ENCODE data around the gene TENM4. TPM values are rescaled to one million over a fixed set of nuclear protein-coding genes. Genes with fewer than 3 reads are reported as not detected.

TENM4 gene
- total and polyA plus RNA-seq, 10 of the 15 experiments (the other 5 are each of a cell fraction or from before 2014, with no cell fraction given), result 0.03 to 0.12 (median 0.06) TPM; not detected in 7

- no peak for ATAC-seq
- Histone ChIP-seq H3K4me3 (no peak overlapping the region), H3K27me3 (replicated peaks in 1 of 2; ENCODE audit: control insufficient read depth in 2 of 2, insufficient read depth in 2 of 2, low read length in 1 of 2) (no peaks in the 10 kb centered on the region), H3K36me3 (ENCODE audit: control insufficient read depth in 2 of 2, insufficient read depth in 2 of 2, low read length in 1 of 2) (no peaks in the 10 kb centered on the region), H3K79me2 (ENCODE audit: control insufficient read depth, insufficient read depth, low read length) (no peaks in the 10 kb centered on the region), H4K20me1 (ENCODE audit: control insufficient read depth, insufficient read depth) (no peaks in the 10 kb centered on the region), H2AFZ (ENCODE audit: control insufficient read depth, low read depth, low read length) (no peak overlapping the region), H3K4me1 (ENCODE audit: control insufficient read depth, insufficient read depth, low read length) (peaks cover 26% of the 10 kb centered on the region), H3K4me2 (ENCODE audit: control insufficient read depth, insufficient read depth) (no peak overlapping the region), H3K9ac (ENCODE audit: control insufficient read depth, insufficient read depth, low read length) (no peak overlapping the region), H3K9me3 (replicated peaks; ENCODE audit: control insufficient read depth, insufficient read depth, low read length) (no peaks in the 10 kb centered on the region; the same call in 1 of the 3 replicates), H3K27ac (ENCODE audit: control insufficient read depth, insufficient read depth) (no peak overlapping the region)
- SMC1A ChIA-PET (ENCODE audit: uncharacterized antibody, unreplicated experiment), result interaction anchor here (0.6 to 3.0 kb wide), 3 partner anchors 11 to 78 kb away, joined by 3 to 34 read pairs (median 22); no protein-coding TSS in a partner anchor
- no peak for FAIRE-seq
- RAD21 ChIA-PET (ENCODE audit: unreplicated experiment), result interaction anchor here (2.7 to 4.7 kb wide), 3 partner anchors 12 to 112 kb away, joined by 7 to 30 read pairs (median 16); no protein-coding TSS in a partner anchor
- CTCF ChIA-PET, result interaction anchor here (0.6 to 2.8 kb wide), 4 partner anchors 11 to 642 kb away, joined by 3 to 42 read pairs (median 10); no protein-coding TSS in a partner anchor
- WGBS (ENCODE audit: insufficient coverage, insufficient replicate concordance, low lambda C conversion rate, missing lambda C conversion rate), result 59% methylated on average over 4 of the region's 4 CpGs
- DNase-seq (ENCODE audit: low read depth, low spot score), result no peak
- POLR2A ChIA-PET, result interaction anchor here (0.7 kb wide), 1 partner anchor 662 kb away, joined by 3 read pairs; no protein-coding TSS in a partner anchor
- in situ Hi-C loops (cut with MboI) (loop anchor here (5.0 to 25.0 kb wide), 2 partner anchors 74 to 844 kb away; no protein-coding TSS in a partner anchor), intact Hi-C loops (cut with micrococcal nuclease; ENCODE audit: unreplicated experiment) (no loop called here)
- BruUV-seq (replicated peaks), result no TSS peak
- TF ChIP-seq TCF7 (IDR thresholded peaks at IDR 0.05; ENCODE audit: borderline replicate concordance) (no peak), TCF12 (IDR thresholded peaks at IDR 0.05; ENCODE audit: low read depth, low read length) (no peak), NKRF (conservative IDR thresholded peaks at IDR 0.05) (no peak), CBFB (IDR thresholded peaks at IDR 0.05; ENCODE audit: low read depth) (no peak), RAD21 (IDR thresholded peaks at IDR 0.05; ENCODE audit: insufficient read depth, low read depth, low read length) (no peak), SREBF1 (IDR thresholded peaks at IDR 0.05; ENCODE audit: low read length) (no peak), EP300 (IDR thresholded peaks at IDR 0.05; ENCODE audit: borderline replicate concordance in 1 of 2, control insufficient read depth in 1 of 2, low read depth in 2 of 2, low read length in 2 of 2) (no peak), CEBPZ (IDR thresholded peaks at IDR 0.05; ENCODE audit: low read depth, low read length) (no peak), MYB (IDR thresholded peaks at IDR 0.05; ENCODE audit: borderline replicate concordance, low read depth, low read length) (no peak), FOXK2 (IDR thresholded peaks at IDR 0.05) (no peak), SMC3 (IDR thresholded peaks at IDR 0.05; ENCODE audit: borderline replicate concordance, low read length) (no peak), NFYA (IDR thresholded peaks at IDR 0.05; ENCODE audit: borderline replicate concordance, low read depth, low read length) (no peak), NR2C1 (IDR thresholded peaks at IDR 0.05) (no peak), SUZ12 (IDR thresholded peaks at IDR 0.05; ENCODE audit: unreplicated experiment) (no peak), SIN3A (IDR thresholded peaks at IDR 0.05; ENCODE audit: low read depth, low read length) (no peak), ATF3 (IDR thresholded peaks at IDR 0.05; ENCODE audit: borderline replicate concordance, extremely low read depth, low read depth, low read length) (no peak), CHD1 (IDR thresholded peaks at IDR 0.05; ENCODE audit: low read depth, low read length) (no peak)
Measured at GRCh38 chr11:79480864-79481263, 40.0 kb upstream of the TENM4 start.
